Fibroblast of lung (primary cell): Measurements from ENCODE around the gene OR2A12. TPM values are rescaled to one million over a fixed set of nuclear protein-coding genes. Genes with fewer than 3 reads are reported as not detected.

Experiments used
- DNase-seq, 2 donors: peaks; one replicate each; pipeline versions ENCODE4 v3.0.0 to v3.0.0-alpha.2; 2010; ENCODE audit warnings: low read depth in 2 of 2
- H2AFZ ChIP-seq: 2 replicates; pipeline ENCODE4 v1.5.1; 2012; ENCODE audit warnings: low read length, control low read depth, inconsistent platforms
- H3K27ac ChIP-seq: 2 replicates; pipeline ENCODE4 v1.5.1; 2011; ENCODE audit warnings: low read length, control low read depth; ENCODE audit not compliant: insufficient read depth
- H3K27me3 ChIP-seq: 2 replicates; pipeline ENCODE4 v1.5.1; 2011; ENCODE audit warnings: mild to moderate bottlenecking, low read length; ENCODE audit not compliant: control insufficient read depth, insufficient read depth
- H3K36me3 ChIP-seq: 2 replicates; pipeline ENCODE4 v1.5.1; 2011; ENCODE audit warnings: low read length; ENCODE audit not compliant: control insufficient read depth, insufficient read depth
- H3K4me1 ChIP-seq: 2 replicates; pipeline ENCODE4 v1.5.1; 2011; ENCODE audit warnings: low read length; ENCODE audit not compliant: control insufficient read depth, insufficient read depth; ENCODE audit errors: extremely low read depth
- H3K4me2 ChIP-seq: 2 replicates; pipeline ENCODE4 v1.5.1; 2011; ENCODE audit warnings: low read length, control low read depth; ENCODE audit not compliant: insufficient read depth; ENCODE audit errors: extremely low read depth
- H3K4me3 ChIP-seq, 4 experiments: fragments of 200-600 bp in 1 of 4; sonication (generic) in 1 of 4; replicated peaks in 1 of 4; 2 replicates each; pipeline ENCODE4 v1.5.1; 2011 to 2016; ENCODE audit warnings: low read length in 4 of 4, low read depth in 3 of 4, mild to moderate bottlenecking in 3 of 4, control low read depth in 2 of 4, inconsistent platforms in 1 of 4, mixed read lengths in 1 of 4; ENCODE audit not compliant: insufficient read depth in 1 of 4; ENCODE audit errors: control extremely low read depth in 1 of 4
- H3K79me2 ChIP-seq: 2 replicates; pipeline ENCODE4 v1.5.1; 2012; ENCODE audit warnings: mild to moderate bottlenecking, low read length, inconsistent platforms; ENCODE audit not compliant: control insufficient read depth, insufficient read depth
- H3K9ac ChIP-seq: 2 replicates; pipeline ENCODE4 v1.5.1; 2011; ENCODE audit warnings: mild to moderate bottlenecking, low read length, control low read depth; ENCODE audit not compliant: insufficient read depth
- H3K9me3 ChIP-seq: 2 replicates; pipeline ENCODE4 v1.5.1; 2012; ENCODE audit warnings: low read depth, low read length; ENCODE audit not compliant: control insufficient read depth, insufficient read depth
- H4K20me1 ChIP-seq: 2 replicates; pipeline ENCODE4 v1.5.1; 2011; ENCODE audit warnings: low read length; ENCODE audit not compliant: control insufficient read depth, insufficient read depth; ENCODE audit errors: extremely low read depth
- CTCF ChIP-seq, 2 donors: IDR thresholded peaks in 1 of 2; conservative IDR thresholded peaks in 1 of 2; 1 replicate in 1 of 2; 2 replicates in 1 of 2; pipeline ENCODE4 v1.5.1; 2011 to 2012; ENCODE audit warnings: low read length in 2 of 2, control low read depth in 1 of 2, inconsistent platforms in 1 of 2, low read depth in 1 of 2, mild to moderate bottlenecking in 1 of 2
- EZH2 ChIP-seq: IDR thresholded peaks from 2 replicates; pipeline ENCODE4 v1.5.1; 2012; ENCODE audit warnings: low read length, control low read depth, mild to moderate bottlenecking; ENCODE audit errors: missing control alignments
- polyA plus RNA-seq, 2 donors: library from polyadenylated mRNA; depleted of rRNA in 1 of 2; stranded (reverse) in 1 of 2; unstranded in 1 of 2; fragments of >200 nt; gene quantifications; 2 replicates each; pipeline ENCODE4 v1.2.1, GENCODE V29; 2011 to 2012; ENCODE audit warnings: missing spikeins in 1 of 2
- total RNA-seq: library from RNA; depleted of rRNA; stranded (reverse); fragments of >200 nt; gene quantifications from 2 replicates; pipeline ENCODE4 v1.2.1, GENCODE V29; 2014

Gene OR2A12
- total and polyA plus RNA-seq, 2 donors (not counting 1 experiment from before 2014, with no cell fraction given), result not detected

- no peak for DNase-seq
- no peaks in the 10 kb centered on the region for H3K4me1 ChIP-seq
- no peaks in the 10 kb centered on the region for H3K27me3 ChIP-seq
- no peaks in the 10 kb centered on the region for H3K9me3 ChIP-seq
- no peak overlapping the region for H3K27ac ChIP-seq
- no peak overlapping the region for H3K4me3 ChIP-seq
- H3K79me2 ChIP-seq, result no peaks in the 10 kb centered on the region
- TF ChIP-seq CTCF (conservative IDR thresholded peaks at IDR 0.05 in 1 of 2, IDR thresholded peaks at IDR 0.05 in 1 of 2; ENCODE audit: low read depth in 1 of 2, low read length in 2 of 2) (no peak), EZH2 (no peak)
- no peak overlapping the region for H3K4me2 ChIP-seq
- H3K36me3 ChIP-seq, result no peaks in the 10 kb centered on the region
- H4K20me1 ChIP-seq, result no peaks in the 10 kb centered on the region
- H3K9ac ChIP-seq, result no peak overlapping the region
- no peak overlapping the region for H2AFZ ChIP-seq
These were observed 16.0 kb downstream of the OR2A12 start for GRCh38 chr7:144102041-144102440.

GRCh38 chr7:144105211-144105610 is 19.1 kb downstream of the OR2A12 start:
- Histone ChIP-seq H3K36me3 (no peaks in the 10 kb centered on the region), H3K9ac (no peak overlapping the region), H3K9me3 (no peaks in the 10 kb centered on the region), H3K79me2 (no peaks in the 10 kb centered on the region), H3K4me3 (no peak overlapping the region), H3K4me2 (no peak overlapping the region), H3K27ac (no peak overlapping the region), H3K4me1 (no peaks in the 10 kb centered on the region), H4K20me1 (no peaks in the 10 kb centered on the region), H2AFZ (no peak overlapping the region), H3K27me3 (no peaks in the 10 kb centered on the region)
- no peak for TF ChIP-seq EZH2
- TF ChIP-seq CTCF (conservative IDR thresholded peaks at IDR 0.05 in 1 of 2, IDR thresholded peaks at IDR 0.05 in 1 of 2; ENCODE audit: low read depth in 1 of 2, low read length in 2 of 2), result no peak
- no peak for DNase-seq

- no peaks in the 10 kb centered on the region for H3K79me2 ChIP-seq
- no peak within 1 kb of the TSS for H2AFZ ChIP-seq
- no peaks in the 10 kb centered on the region for H3K27me3 ChIP-seq
- no peak within 1 kb of the TSS for H3K9ac ChIP-seq
- H3K4me2 ChIP-seq, result no peak within 1 kb of the TSS
- TF ChIP-seq CTCF (conservative IDR thresholded peaks at IDR 0.05 in 1 of 2, IDR thresholded peaks at IDR 0.05 in 1 of 2; ENCODE audit: low read depth in 1 of 2, low read length in 2 of 2) (no peak), EZH2 (no peak)
- H3K27ac ChIP-seq, result no peak within 1 kb of the TSS
- no peak for DNase-seq
- no peaks in the 10 kb centered on the region for H3K9me3 ChIP-seq
- H3K4me1 ChIP-seq, result no peaks in the 10 kb centered on the region
- no peaks in the 10 kb centered on the region for H4K20me1 ChIP-seq
- H3K4me3 ChIP-seq, result no peak within 1 kb of the TSS
- H3K36me3 ChIP-seq, result no peaks in the 10 kb centered on the region
These were observed 23.2 kb downstream of the OR2A12 start, which contains the start of gene OR2A2 for GRCh38 chr7:144109283-144109682. Gene OR2A2, plus strand, starts transcription at chr7:144109583. Its CDS starts 0 bp downstream, at chr7:144109583.
